ENCODE data around the gene SIX2.

The SIX2 gene

GRCh38 chr2:44967727-44968432 lies 41.4 kb downstream of the SIX2 start:
- no peak for DNase-seq (ENCODE audit: low read depth in 2 of 2)

GRCh38 chr2:44967056-44967455 lies 42.2 kb downstream of the SIX2 start:
- DNase-seq (ENCODE audit: low read depth in 2 of 2): no peak

GRCh38 chr2:44965684-44966083 lies 43.6 kb downstream of the SIX2 start:
- no peak for DNase-seq (ENCODE audit: low read depth in 2 of 2)

- no peak for DNase-seq (ENCODE audit: low read depth in 2 of 2)
Observed at GRCh38 chr2:44964752-44965236, 44.5 kb downstream of the SIX2 start.

- no peak for DNase-seq (ENCODE audit: low read depth in 2 of 2)
Observed at GRCh38 chr2:44962176-44962695, 47.0 kb downstream of the SIX2 start.

GRCh38 chr2:44960871-44961270 lies 48.4 kb downstream of the SIX2 start:
- no peak for DNase-seq (ENCODE audit: low read depth in 2 of 2)

GRCh38 chr2:44959855-44960254 lies 49.4 kb downstream of the SIX2 start:
- DNase-seq (ENCODE audit: low read depth in 2 of 2): no peak

GRCh38 chr2:44957656-44958327 lies 51.5 kb downstream of the SIX2 start:
- DNase-seq (ENCODE audit: low read depth in 2 of 2): no peak

- no peak for DNase-seq (ENCODE audit: low read depth in 2 of 2)
Observed at GRCh38 chr2:44956843-44957242, 52.4 kb downstream of the SIX2 start.

GRCh38 chr2:44955593-44956392 lies 53.5 kb downstream of the SIX2 start:
- DNase-seq (ENCODE audit: low read depth in 2 of 2): peak; percentile 30 to 49

All from stimulated activated CD8-positive, alpha-beta memory T cell treated with anti-CD3 and anti-CD28 coated beads, Interleukin-7, amount 100 ng/mL, for 1 hour (primary cell).